ENCODE data around the gene IVD. TPM values are rescaled to one million over a fixed set of nuclear protein-coding genes. Genes with fewer than 3 reads are reported as not detected.

Gene IVD
- total and polyA plus RNA-seq, 9 of the 15 experiments (the other 6 are each of a cell fraction or from before 2014, with no cell fraction given), result 0.15 to 4.5 (median 2.4) TPM

GRCh38 chr15:40463886-40464545, 58.4 kb downstream of the IVD start:
- no peak overlapping the region for H3K27ac ChIP-seq (ENCODE audit: extremely low read depth, low read depth, low read length)
- H3K36me3 ChIP-seq (ENCODE audit: control insufficient read depth, insufficient read depth, low read length), result peaks cover 87% of the 10 kb centered on the region
- peaks cover 15 to 28% of the 10 kb centered on the region in 2 experiments for H3K4me1 ChIP-seq (replicated peaks in 1 of 2; ENCODE audit: control insufficient read depth in 2 of 2, insufficient read depth in 2 of 2, low read length in 2 of 2)
- H2AFZ ChIP-seq (ENCODE audit: low read depth, low read length), result no peak overlapping the region
- in situ Hi-C loops (cut with MboI) (no loop called here), intact Hi-C loops (cut with micrococcal nuclease) (no loop called here)
- no peak overlapping the region for H3K4me2 ChIP-seq (ENCODE audit: insufficient read depth, low read length)
- FAIRE-seq (no peak), ATAC-seq (no peak), DNase-seq (ENCODE audit: extremely low read depth in 1 of 4, low spot score in 3 of 4) (no peak)
- H3K79me2 ChIP-seq (ENCODE audit: control insufficient read depth, insufficient read depth, low read length), result peaks cover 8% of the 10 kb centered on the region; the same call in 2 of the 3 replicates
- TF ChIP-seq FOXK2 (conservative IDR thresholded peaks at IDR 0.05 in 1 of 2, IDR thresholded peaks at IDR 0.05 in 1 of 2; ENCODE audit: low read depth in 2 of 2) (no peak), CBFA2T3 (IDR thresholded peaks at IDR 0.05) (no peak), ZNF224 (CRISPR knock-in tag; IDR thresholded peaks at IDR 0.05) (no peak), ETS2 (tag; IDR thresholded peaks at IDR 0.05; ENCODE audit: borderline replicate concordance, poor library complexity, severe bottlenecking) (no peak), TCF3 (CRISPR knock-in tag; IDR thresholded peaks at IDR 0.05) (no peak), ZNF143 (CRISPR knock-in tag; IDR thresholded peaks at IDR 0.05) (no peak), KDM2B (CRISPR knock-in tag; IDR thresholded peaks at IDR 0.05) (no peak), ZNF165 (CRISPR knock-in tag; IDR thresholded peaks at IDR 0.05; ENCODE audit: borderline replicate concordance) (no peak), RBM22 (IDR thresholded peaks at IDR 0.05; ENCODE audit: low read depth, low read length, poor library complexity, severe bottlenecking) (no peak), RBM15 (IDR thresholded peaks at IDR 0.05; ENCODE audit: insufficient read depth, low read length) (no peak)
- TF ChIP-seq, protein P1, sequence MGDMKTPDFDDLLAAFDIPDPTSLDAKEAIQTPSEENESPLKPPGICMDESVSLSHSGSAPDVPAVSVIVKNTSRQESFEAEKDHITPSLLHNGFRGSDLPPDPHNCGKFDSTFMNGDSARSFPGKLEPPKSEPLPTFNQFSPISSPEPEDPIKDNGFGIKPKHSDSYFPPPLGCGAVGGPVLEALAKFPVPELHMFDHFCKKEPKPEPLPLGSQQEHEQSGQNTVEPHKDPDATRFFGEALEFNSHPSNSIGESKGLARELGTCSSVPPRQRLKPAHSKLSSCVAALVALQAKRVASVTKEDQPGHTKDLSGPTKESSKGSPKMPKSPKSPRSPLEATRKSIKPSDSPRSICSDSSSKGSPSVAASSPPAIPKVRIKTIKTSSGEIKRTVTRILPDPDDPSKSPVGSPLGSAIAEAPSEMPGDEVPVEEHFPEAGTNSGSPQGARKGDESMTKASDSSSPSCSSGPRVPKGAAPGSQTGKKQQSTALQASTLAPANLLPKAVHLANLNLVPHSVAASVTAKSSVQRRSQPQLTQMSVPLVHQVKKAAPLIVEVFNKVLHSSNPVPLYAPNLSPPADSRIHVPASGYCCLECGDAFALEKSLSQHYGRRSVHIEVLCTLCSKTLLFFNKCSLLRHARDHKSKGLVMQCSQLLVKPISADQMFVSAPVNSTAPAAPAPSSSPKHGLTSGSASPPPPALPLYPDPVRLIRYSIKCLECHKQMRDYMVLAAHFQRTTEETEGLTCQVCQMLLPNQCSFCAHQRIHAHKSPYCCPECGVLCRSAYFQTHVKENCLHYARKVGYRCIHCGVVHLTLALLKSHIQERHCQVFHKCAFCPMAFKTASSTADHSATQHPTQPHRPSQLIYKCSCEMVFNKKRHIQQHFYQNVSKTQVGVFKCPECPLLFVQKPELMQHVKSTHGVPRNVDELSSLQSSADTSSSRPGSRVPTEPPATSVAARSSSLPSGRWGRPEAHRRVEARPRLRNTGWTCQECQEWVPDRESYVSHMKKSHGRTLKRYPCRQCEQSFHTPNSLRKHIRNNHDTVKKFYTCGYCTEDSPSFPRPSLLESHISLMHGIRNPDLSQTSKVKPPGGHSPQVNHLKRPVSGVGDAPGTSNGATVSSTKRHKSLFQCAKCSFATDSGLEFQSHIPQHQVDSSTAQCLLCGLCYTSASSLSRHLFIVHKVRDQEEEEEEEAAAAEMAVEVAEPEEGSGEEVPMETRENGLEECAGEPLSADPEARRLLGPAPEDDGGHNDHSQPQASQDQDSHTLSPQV (IDR thresholded peaks at IDR 0.05), result no peak
- TF ChIP-seq, protein P2, sequence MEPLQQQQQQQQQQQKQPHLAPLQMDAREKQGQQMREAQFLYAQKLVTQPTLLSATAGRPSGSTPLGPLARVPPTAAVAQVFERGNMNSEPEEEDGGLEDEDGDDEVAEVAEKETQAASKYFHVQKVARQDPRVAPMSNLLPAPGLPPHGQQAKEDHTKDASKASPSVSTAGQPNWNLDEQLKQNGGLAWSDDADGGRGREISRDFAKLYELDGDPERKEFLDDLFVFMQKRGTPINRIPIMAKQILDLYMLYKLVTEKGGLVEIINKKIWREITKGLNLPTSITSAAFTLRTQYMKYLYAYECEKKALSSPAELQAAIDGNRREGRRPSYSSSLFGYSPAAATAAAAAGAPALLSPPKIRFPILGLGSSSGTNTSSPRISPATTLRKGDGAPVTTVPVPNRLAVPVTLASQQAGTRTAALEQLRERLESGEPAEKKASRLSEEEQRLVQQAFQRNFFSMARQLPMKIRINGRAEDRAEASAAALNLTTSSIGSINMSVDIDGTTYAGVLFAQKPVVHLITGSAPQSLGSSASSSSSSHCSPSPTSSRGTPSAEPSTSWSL (CRISPR knock-in tag; IDR thresholded peaks at IDR 0.05; ENCODE audit: borderline replicate concordance), result no peak
- TF ChIP-seq, protein P3, sequence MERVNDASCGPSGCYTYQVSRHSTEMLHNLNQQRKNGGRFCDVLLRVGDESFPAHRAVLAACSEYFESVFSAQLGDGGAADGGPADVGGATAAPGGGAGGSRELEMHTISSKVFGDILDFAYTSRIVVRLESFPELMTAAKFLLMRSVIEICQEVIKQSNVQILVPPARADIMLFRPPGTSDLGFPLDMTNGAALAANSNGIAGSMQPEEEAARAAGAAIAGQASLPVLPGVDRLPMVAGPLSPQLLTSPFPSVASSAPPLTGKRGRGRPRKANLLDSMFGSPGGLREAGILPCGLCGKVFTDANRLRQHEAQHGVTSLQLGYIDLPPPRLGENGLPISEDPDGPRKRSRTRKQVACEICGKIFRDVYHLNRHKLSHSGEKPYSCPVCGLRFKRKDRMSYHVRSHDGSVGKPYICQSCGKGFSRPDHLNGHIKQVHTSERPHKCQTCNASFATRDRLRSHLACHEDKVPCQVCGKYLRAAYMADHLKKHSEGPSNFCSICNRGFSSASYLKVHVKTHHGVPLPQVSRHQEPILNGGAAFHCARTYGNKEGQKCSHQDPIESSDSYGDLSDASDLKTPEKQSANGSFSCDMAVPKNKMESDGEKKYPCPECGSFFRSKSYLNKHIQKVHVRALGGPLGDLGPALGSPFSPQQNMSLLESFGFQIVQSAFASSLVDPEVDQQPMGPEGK (CRISPR knock-in tag; IDR thresholded peaks at IDR 0.05; ENCODE audit: borderline replicate concordance), result no peak
- no peak overlapping the region for H3K4me3 ChIP-seq
- peaks cover 14% of the 10 kb centered on the region; the same call in 1 of the 2 replicates for H4K20me1 ChIP-seq (replicated peaks; ENCODE audit: control insufficient read depth, insufficient read depth, low read length)
- ChIA-PET POLR2A (interaction anchor here (0.5 to 3.5 kb wide), 4 partner anchors 11 to 95 kb away, joined by 3 to 15 read pairs (median 4); no protein-coding TSS in a partner anchor), CTCF (ENCODE audit: low intra/inter-chr PET ratio) (no interaction called here)
- no TSS peak for BruUV-seq (replicated peaks)
- H3K9ac ChIP-seq (ENCODE audit: insufficient read depth in 1 of 2, low read depth in 2 of 2, low read length in 2 of 2), result peak overlapping the region in 1 of 2 experiments; percentile 54; a peak in 1 of 4 replicates
- 94% methylated on average over 11 of the region's 14 CpGs for WGBS (ENCODE audit: insufficient coverage, low coverage, missing lambda C conversion rate)
- H3K27me3 ChIP-seq (ENCODE audit: control insufficient read depth in 2 of 2, insufficient read depth in 2 of 2, low read length in 2 of 2), result no peaks in the 10 kb centered on the region
- H3K9me1 ChIP-seq (ENCODE audit: control insufficient read depth, insufficient read depth, low read length), result peaks cover 3% of the 10 kb centered on the region
- H3K9me3 ChIP-seq (replicated peaks; ENCODE audit: control insufficient read depth, insufficient read depth, low read depth, low read length), result no peaks in the 10 kb centered on the region
